RWPE1 (cell line): Measurements from ENCODE around the gene FAAP100.
A peak's percentile ranks its signal among the peaks of the same experiment; 100 is the strongest.

ENCODE experiments used
- CTCF ChIA-PET: fragments of 350-600 bp; sonication (Branson Sonifier 250); formaldehyde crosslinking; extraction: SDS; loops from one replicate; lab custom pipeline; 2021; lab: Yijun Ruan, JAX
- POLR2A ChIA-PET: fragments of 400-600 bp; formaldehyde crosslinking; extraction: SDS; loops from one replicate; lab custom pipeline; 2020; ENCODE audit warnings: antibody characterized with exemption; ENCODE audit not compliant: low non-redundant PET; lab: Yijun Ruan, JAX
- DNase-seq: peaks from one replicate; pipeline ENCODE4 v3.0.0; 2012; ENCODE audit warnings: low spot score
- H3K27ac ChIP-seq: fragments of 450-650 bp; 2 replicates; pipeline ENCODE4 v1.5.1; 2017
- CTCF ChIP-seq: fragments of 450-650 bp; conservative IDR thresholded peaks from 2 replicates; pipeline ENCODE4 v1.5.1; 2017; ENCODE audit warnings: low read depth, mild to moderate bottlenecking

The FAAP100 gene

GRCh38 chr17:81546906-81547613 is 5.1 kb downstream of the FAAP100 start:
- no peak for TF ChIP-seq CTCF
- no peak for DNase-seq
- H3K27ac ChIP-seq = peak overlapping the region; percentile 52
- ChIA-PET POLR2A (interaction anchor here (0.8 kb wide), 1 partner anchor 9 kb away, joined by 3 read pairs; no protein-coding TSS in a partner anchor), CTCF (interaction anchor here (0.6 kb wide), 1 partner anchor 140 kb away, joined by 4 read pairs; no protein-coding TSS in a partner anchor)

DNA sequence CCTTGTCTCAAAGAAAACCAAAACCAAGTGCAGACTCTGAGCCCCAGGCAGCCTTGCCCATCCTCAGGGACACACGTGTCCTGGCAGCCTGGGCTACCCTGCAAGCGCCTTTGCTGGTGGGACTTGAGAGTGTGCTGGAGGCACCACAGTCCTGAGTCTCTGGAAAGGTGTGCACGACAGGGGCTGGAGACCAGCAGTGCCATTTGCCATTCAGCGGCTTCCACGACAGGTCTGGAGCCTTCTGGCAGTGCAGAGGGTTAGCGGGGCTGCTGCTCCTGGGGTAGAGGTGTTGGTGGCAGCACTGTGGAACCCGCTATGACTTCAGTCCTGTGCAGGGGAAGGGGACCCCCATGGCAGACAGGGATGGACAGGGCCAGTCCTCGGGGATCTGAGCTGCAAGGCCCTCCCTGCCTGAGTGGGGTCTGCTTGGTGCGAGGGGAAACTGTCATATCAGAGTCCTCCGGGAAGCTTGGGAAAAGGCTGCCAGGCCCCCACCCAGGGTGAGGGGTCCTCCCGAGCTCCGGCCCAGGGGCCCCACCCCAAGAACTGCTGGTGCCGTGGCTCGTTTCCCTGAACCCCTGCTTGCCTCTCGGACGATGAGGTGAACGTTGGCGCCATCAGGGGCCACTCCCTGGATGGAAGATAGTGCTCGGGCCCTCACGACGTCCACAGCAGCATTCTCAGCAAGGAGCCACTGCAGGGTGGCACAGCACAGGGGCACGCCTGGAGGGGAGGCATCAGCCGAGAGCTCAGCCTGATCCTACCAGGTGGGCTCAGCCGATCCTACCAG is 6.8 kb downstream of the FAAP100 start:
- no peak for DNase-seq
- POLR2A ChIA-PET = no interaction called here
- CTCF ChIA-PET = interaction anchor here (0.7 kb wide), 1 partner anchor 11 kb away, joined by 3 read pairs; no protein-coding TSS in a partner anchor
- no peak for TF ChIP-seq CTCF
- H3K27ac ChIP-seq = peak overlapping the region; percentile 52

DNA sequence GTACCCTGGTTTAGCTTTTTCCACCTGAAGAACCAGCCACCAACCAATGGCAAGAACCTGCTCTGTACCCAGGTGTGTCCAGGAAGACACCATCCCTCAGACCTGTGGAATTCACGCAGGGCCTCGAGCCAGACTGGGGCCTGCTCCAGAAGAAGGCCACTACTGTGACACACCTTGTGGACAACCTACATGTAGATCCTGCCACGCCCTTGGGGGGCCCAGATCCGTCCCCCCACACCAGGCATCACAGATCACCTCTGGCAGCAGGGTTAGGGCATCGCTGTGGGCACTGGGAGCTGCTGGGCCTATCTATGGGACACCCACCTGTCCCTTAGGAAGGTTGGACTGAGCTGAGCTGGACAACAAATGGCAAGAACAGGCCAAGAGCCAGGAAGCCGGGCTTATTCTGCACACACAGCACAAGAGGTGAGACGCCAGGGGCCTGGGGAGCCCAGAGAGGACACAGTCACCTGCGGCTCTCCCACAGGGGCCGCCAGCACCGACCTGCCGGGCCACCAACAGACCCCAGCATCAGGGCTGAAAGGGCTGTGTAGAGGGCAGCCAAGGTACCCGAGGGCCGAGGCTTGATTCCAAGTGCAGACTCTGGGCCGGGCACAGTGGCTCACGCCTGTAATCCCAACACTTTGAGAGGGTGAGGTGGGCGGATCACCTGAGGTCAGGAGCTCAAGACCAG is 7.7 kb downstream of the FAAP100 start:
- CTCF ChIA-PET = interaction anchor here (0.5 to 0.6 kb wide), 4 partner anchors 16 to 420 kb away, joined by 3 to 4 read pairs (median 4); no protein-coding TSS in a partner anchor
- H3K27ac ChIP-seq = peak overlapping the region; percentile 52
- DNase-seq = no peak
- POLR2A ChIA-PET = no interaction called here
- no peak for TF ChIP-seq CTCF

DNA sequence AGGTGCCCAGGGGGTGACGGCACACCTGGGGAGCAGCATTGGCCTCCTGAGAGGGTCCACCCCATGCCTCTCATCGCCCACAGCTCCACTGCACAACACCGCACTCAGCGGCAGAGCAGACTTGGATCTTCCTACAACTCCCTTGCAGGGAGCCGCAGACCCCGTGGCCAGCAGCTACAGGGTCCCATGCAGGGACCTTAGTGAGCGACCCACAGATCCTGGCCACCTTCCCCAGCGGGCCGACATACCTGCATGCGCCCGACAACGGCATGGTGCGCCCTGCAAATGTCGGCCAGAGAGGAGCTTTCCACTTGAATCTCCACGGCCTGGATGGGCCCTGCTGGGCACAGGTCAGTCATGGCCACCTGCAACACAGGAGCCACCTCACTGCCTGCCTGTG is 8.4 kb downstream of the FAAP100 start:
- no peak for TF ChIP-seq CTCF
- POLR2A ChIA-PET = no interaction called here
- peak overlapping the region; percentile 52 for H3K27ac ChIP-seq
- CTCF ChIA-PET = interaction anchor here (0.5 to 0.6 kb wide), 2 partner anchors 330 to 419 kb away, joined by 3 read pairs; no protein-coding TSS in a partner anchor
- no peak for DNase-seq

DNA sequence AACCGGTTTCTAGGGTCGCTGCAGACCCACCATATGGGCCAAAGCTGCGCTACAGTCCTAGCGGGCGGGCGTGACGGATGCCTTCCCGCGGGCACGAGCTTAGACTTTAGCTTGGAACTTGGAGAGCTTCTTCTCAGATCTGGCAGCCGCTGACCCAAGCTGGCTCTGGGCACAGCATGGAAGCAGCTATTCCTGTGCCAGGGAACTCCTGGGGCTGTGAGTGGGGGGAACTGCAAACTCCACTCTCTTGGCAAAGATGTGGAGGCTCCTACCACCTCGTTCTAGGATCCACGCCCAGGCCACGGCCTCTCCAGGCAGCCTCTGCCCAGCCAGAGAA is 8.8 kb downstream of the FAAP100 start:
- ChIA-PET POLR2A (no interaction called here), CTCF (no interaction called here)
- H3K27ac ChIP-seq = peak overlapping the region; percentile 52

More for the DNA sequence above, 8.8 kb downstream of the FAAP100 start:
- no peak for TF ChIP-seq CTCF
- DNase-seq = no peak
